A549 treated with Mapracorat at 1 μM for 4 hours (cell line): Measurements from ENCODE around the gene GJA8. TPM values are rescaled to one million over a fixed set of nuclear protein-coding genes. Genes with fewer than 3 reads are reported as not detected.

Source experiments
- total RNA-seq: library from RNA; stranded (reverse); fragments of 200-300 nt; extraction: Qiagen RNA extraction; gene quantifications from 5 replicates; pipeline ENCODE4 v1.2.3, GENCODE V29; 2022

Gene GJA8
- not detected in 5 replicates for total RNA-seq

GRCh38 chr1:147902253-147902845, at the start of gene GJA8:
GJA8 (plus strand) TSS chr1:147902795; CDS start chr1:147907956, 5,161 bp downstream.

DNA sequence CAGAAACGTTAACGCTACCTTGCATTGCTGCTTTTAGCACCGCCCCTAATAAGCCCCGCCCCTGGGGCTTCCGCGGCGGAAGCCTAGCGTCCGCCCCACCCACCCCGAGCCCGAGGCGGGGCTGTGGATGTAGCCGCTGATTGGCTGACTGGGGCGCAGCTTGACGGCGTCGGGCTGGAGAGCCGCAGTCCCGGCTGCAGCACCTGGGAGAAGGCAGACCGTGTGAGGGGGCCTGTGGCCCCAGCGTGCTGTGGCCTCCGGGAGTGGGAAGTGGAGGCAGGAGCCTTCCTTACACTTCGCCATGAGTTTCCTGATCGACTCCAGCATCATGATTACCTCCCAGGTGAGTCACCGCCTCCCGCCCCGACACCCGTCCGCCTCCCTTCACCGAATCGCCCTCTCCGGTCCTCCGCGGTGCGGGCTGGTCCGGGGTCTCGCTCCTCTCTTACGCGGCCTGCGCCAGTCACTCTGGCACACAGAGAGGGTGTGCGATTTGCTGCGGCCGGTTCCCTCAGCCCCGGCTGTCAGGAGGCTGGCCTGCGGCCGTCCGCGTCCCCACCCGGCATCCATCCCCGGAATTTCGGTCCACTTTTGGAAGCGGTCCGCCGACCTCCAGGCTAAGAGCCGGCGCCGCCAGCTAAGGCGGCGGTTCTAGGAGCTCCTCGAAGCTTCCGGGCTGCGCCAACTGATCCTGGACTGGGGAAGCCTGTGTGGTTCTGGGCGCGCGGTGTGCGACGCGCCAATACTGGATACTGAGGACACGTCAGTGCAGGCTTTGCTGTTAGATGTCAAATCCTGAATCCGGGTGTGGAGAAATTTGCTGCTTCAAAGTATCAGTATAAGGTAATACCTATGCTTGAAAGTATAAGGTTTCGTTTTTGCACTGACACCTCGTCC, 25.9 kb downstream of the GJA8 start, which contains the start of gene GPR89B:
GPR89B (plus strand) TSS at position 185 of the 897 bp plus-strand sequence; CDS start at position 302, 117 bp downstream.

Other genes starting within 250 kb of the GJA8 start
- 19.3 to 21.0 TPM (median 20.9 TPM) in 5 replicates for gene ACP6, start 232.3 kb upstream of the GJA8 start, total RNA-seq
- gene GJA5, start 142.2 kb upstream of the GJA8 start, total RNA-seq: 0.05 TPM in 1 of 5 replicates, not detected in the others
- gene GPR89B, start 25.6 kb downstream of the GJA8 start, total RNA-seq: 3.3 to 6.3 TPM (median 4.2 TPM) in 5 replicates
- gene NBPF11, start 249.5 kb downstream of the GJA8 start, total RNA-seq: 4.2 to 5.4 TPM (median 4.7 TPM) in 5 replicates